Neuronal stem cell (in vitro differentiated cells): ENCODE data around the gene EPHA6.

ENCODE experiments used
- DNase-seq: peaks from one replicate; pipeline ENCODE4 v3.0.0-alpha.2; 2013; ENCODE audit warnings: low spot score
- H2AFZ ChIP-seq: one replicate; pipeline ENCODE4 v1.6.1; 2013; ENCODE audit warnings: mild to moderate bottlenecking, low read length, inconsistent platforms
- H2AK5ac ChIP-seq: 2 replicates; pipeline ENCODE4 v1.6.1; 2013; ENCODE audit warnings: low read depth, mild to moderate bottlenecking, inconsistent platforms, low read length, moderate library complexity, mixed read lengths
- H2BK120ac ChIP-seq: 2 replicates; pipeline ENCODE4 v1.6.1; 2013; ENCODE audit warnings: low read depth, mild to moderate bottlenecking, inconsistent platforms, low read length, moderate library complexity, mixed read lengths
- H2BK12ac ChIP-seq: one replicate; pipeline ENCODE4 v1.6.1; 2013; ENCODE audit warnings: low read length, inconsistent platforms
- H2BK15ac ChIP-seq: 2 replicates; pipeline ENCODE4 v1.6.1; 2013; ENCODE audit warnings: mild to moderate bottlenecking, low read length, inconsistent platforms, mixed read lengths
- H2BK5ac ChIP-seq: one replicate; pipeline ENCODE4 v1.6.1; 2013; ENCODE audit warnings: inconsistent platforms, mild to moderate bottlenecking, low read length, moderate library complexity
- H3K14ac ChIP-seq: one replicate; pipeline ENCODE4 v1.6.1; 2013; ENCODE audit warnings: low read length, inconsistent platforms
- H3K18ac ChIP-seq: 2 replicates; pipeline ENCODE4 v1.6.1; 2013; ENCODE audit warnings: low read length, inconsistent platforms
- H3K23ac ChIP-seq: 2 replicates; pipeline ENCODE4 v1.6.1; 2013; ENCODE audit warnings: low read depth, mild to moderate bottlenecking, mixed read lengths, low read length, inconsistent platforms; ENCODE audit not compliant: poor library complexity
- H3K27ac ChIP-seq: replicated peaks from 3 replicates; pipeline ENCODE4 v1.5.1; 2013; ENCODE audit warnings: low read length, inconsistent platforms
- H3K27me3 ChIP-seq, 3 experiments: 2 replicates each; pipeline ENCODE4 v1.6.1; 2013; ENCODE audit warnings: low read length in 3 of 3, mild to moderate bottlenecking in 2 of 3, inconsistent platforms in 1 of 3, low read depth in 1 of 3, mixed read lengths in 1 of 3, moderate library complexity in 1 of 3; ENCODE audit not compliant: control insufficient read depth in 3 of 3, insufficient read depth in 3 of 3
- H3K36me3 ChIP-seq, 2 donors: replicated peaks in 1 of 2; 2 replicates each; pipeline ENCODE4 v1.6.1; 2013; ENCODE audit warnings: low read length in 2 of 2; ENCODE audit not compliant: control insufficient read depth in 2 of 2, insufficient read depth in 2 of 2
- H3K4ac ChIP-seq: 2 replicates; pipeline ENCODE4 v1.6.1; 2013; ENCODE audit warnings: inconsistent platforms, mild to moderate bottlenecking, low read length, moderate library complexity
- H3K4me1 ChIP-seq, 2 donors: 1 replicate in 1 of 2; 2 replicates in 1 of 2; pipeline ENCODE4 v1.6.1; 2013; ENCODE audit warnings: low read length in 2 of 2, low read depth in 1 of 2; ENCODE audit not compliant: control insufficient read depth in 2 of 2, insufficient read depth in 1 of 2
- H3K4me2 ChIP-seq: one replicate; pipeline ENCODE4 v1.6.1; 2013; ENCODE audit warnings: mild to moderate bottlenecking, low read length, inconsistent platforms; ENCODE audit not compliant: insufficient read depth, poor library complexity, severe bottlenecking
- H3K4me3 ChIP-seq, 2 donors: 2 replicates each; pipeline ENCODE4 v1.5.1; 2013; ENCODE audit warnings: low read length in 2 of 2, mild to moderate bottlenecking in 2 of 2, inconsistent platforms in 1 of 2, moderate library complexity in 1 of 2
- H3K79me1 ChIP-seq: one replicate; pipeline ENCODE4 v1.6.1; 2013; ENCODE audit warnings: low read depth, mild to moderate bottlenecking, inconsistent platforms, low read length, moderate library complexity
- H3K9ac ChIP-seq: one replicate; pipeline ENCODE4 v1.6.1; 2013; ENCODE audit warnings: mild to moderate bottlenecking, low read depth, low read length, inconsistent platforms; ENCODE audit not compliant: poor library complexity
- H3K9me3 ChIP-seq, 2 donors: replicated peaks in 1 of 2; 2 replicates each; pipeline versions ENCODE3 to v1.6.1; 2013; ENCODE audit warnings: low read length in 2 of 2, mild to moderate bottlenecking in 2 of 2, inconsistent platforms in 1 of 2, low read depth in 1 of 2, mixed read lengths in 1 of 2, moderate library complexity in 1 of 2; ENCODE audit not compliant: control insufficient read depth in 2 of 2, insufficient read depth in 1 of 2
- H4K8ac ChIP-seq: one replicate; pipeline ENCODE4 v1.6.1; 2013; ENCODE audit warnings: low read depth, mild to moderate bottlenecking, inconsistent platforms, low read length, moderate library complexity
- H4K91ac ChIP-seq: one replicate; pipeline ENCODE4 v1.6.1; 2013; ENCODE audit warnings: low read length, low read depth, mild to moderate bottlenecking, inconsistent platforms; ENCODE audit not compliant: poor library complexity
- WGBS, 2 donors: extraction: QIAGEN DNeasy Blood & Tissue Kit; methylation state at CpG; one replicate each; pipeline ENCODE4 v1.1.7; 2013; ENCODE audit warnings: missing lambda C conversion rate in 2 of 2, mixed read lengths in 1 of 2; ENCODE audit not compliant: insufficient read length in 2 of 2, insufficient replicate concordance in 1 of 2; ENCODE audit errors: extremely low coverage in 2 of 2; 5-methylcytosine and 5-hydroxymethylcytosine counted together

The EPHA6 gene

GRCh38 chr3:97197083-97197482 lies 382.7 kb downstream of the EPHA6 start:
- no peaks in the 10 kb centered on the region for H3K4me1 ChIP-seq
- H4K91ac ChIP-seq, result no peak overlapping the region
- H3K36me3 ChIP-seq, result no peaks in the 10 kb centered on the region
- H3K23ac ChIP-seq, result no peak overlapping the region
- H2BK12ac ChIP-seq, result no peak overlapping the region
- H3K9ac ChIP-seq, result no peak overlapping the region
- H2AK5ac ChIP-seq, result no peak overlapping the region
- H3K14ac ChIP-seq, result no peak overlapping the region
- H3K4me3 ChIP-seq, result peak overlapping the region in 1 of 2 donors; percentile 20
- no CpG with 5 or more reads among the region's 4 CpGs for WGBS, 2 donors
- H2AFZ ChIP-seq, result no peak overlapping the region
- no peak for DNase-seq
- no peak overlapping the region for H3K18ac ChIP-seq
- H3K27me3 ChIP-seq, result no peaks in the 10 kb centered on the region
- no peak overlapping the region for H2BK120ac ChIP-seq
- no peak overlapping the region for H4K8ac ChIP-seq
- no peak overlapping the region for H2BK5ac ChIP-seq
- H2BK15ac ChIP-seq, result no peak overlapping the region
- H3K4me2 ChIP-seq, result no peak overlapping the region
- no peaks in the 10 kb centered on the region for H3K79me1 ChIP-seq
- no peak overlapping the region for H3K27ac ChIP-seq
- H3K4ac ChIP-seq, result no peak overlapping the region
- no peaks in the 10 kb centered on the region for H3K9me3 ChIP-seq

- Histone ChIP-seq H2AK5ac (no peak overlapping the region), H3K79me1 (no peaks in the 10 kb centered on the region)
Measured at GRCh38 chr3:97197830-97198229, 383.4 kb downstream of the EPHA6 start.

GRCh38 chr3:97200387-97200786 lies 386.0 kb downstream of the EPHA6 start:
- H2AFZ ChIP-seq, result no peak overlapping the region
- H3K79me1 ChIP-seq, result no peaks in the 10 kb centered on the region
- WGBS, 2 donors, result no CpG with 5 or more reads among the region's 3 CpGs
- H3K14ac ChIP-seq, result no peak overlapping the region
- H2BK15ac ChIP-seq, result no peak overlapping the region
- no peaks in the 10 kb centered on the region for H3K9me3 ChIP-seq
- no peak overlapping the region for H3K4me2 ChIP-seq
- no peak overlapping the region for H3K18ac ChIP-seq
- no peak overlapping the region for H3K23ac ChIP-seq
- H4K8ac ChIP-seq, result no peak overlapping the region
- no peak overlapping the region for H3K27ac ChIP-seq
- no peak overlapping the region for H2BK120ac ChIP-seq
- H3K36me3 ChIP-seq, result no peaks in the 10 kb centered on the region
- no peak overlapping the region for H3K4me3 ChIP-seq
- no peak overlapping the region for H3K9ac ChIP-seq
- no peak overlapping the region for H3K4ac ChIP-seq
- no peaks in the 10 kb centered on the region for H3K27me3 ChIP-seq
- no peak for DNase-seq
- no peak overlapping the region for H2BK12ac ChIP-seq
- H2AK5ac ChIP-seq, result no peak overlapping the region
- H2BK5ac ChIP-seq, result no peak overlapping the region
- H3K4me1 ChIP-seq, result no peaks in the 10 kb centered on the region
- H4K91ac ChIP-seq, result no peak overlapping the region

More at GRCh38 chr3:97197830-97198229, 383.4 kb downstream of the EPHA6 start:
- H3K14ac ChIP-seq, result no peak overlapping the region
- H3K36me3 ChIP-seq, result no peaks in the 10 kb centered on the region
- no peak overlapping the region for H3K4me3 ChIP-seq
- DNase-seq, result no peak
- no CpG with 5 or more reads among the region's 1 CpG for whole genome bisulfite sequencing, 2 donors
- no peak overlapping the region for H3K27ac ChIP-seq
- no peak overlapping the region for H2BK120ac ChIP-seq
- H3K9me3 ChIP-seq, result no peaks in the 10 kb centered on the region
- no peak overlapping the region for H2BK15ac ChIP-seq
- H3K4ac ChIP-seq, result no peak overlapping the region
- no peaks in the 10 kb centered on the region for H3K4me1 ChIP-seq
- H4K91ac ChIP-seq, result no peak overlapping the region
- no peak overlapping the region for H2BK5ac ChIP-seq
- no peaks in the 10 kb centered on the region for H3K27me3 ChIP-seq
- H3K18ac ChIP-seq, result no peak overlapping the region
- H3K23ac ChIP-seq, result no peak overlapping the region
- no peak overlapping the region for H3K4me2 ChIP-seq
- no peak overlapping the region for H2BK12ac ChIP-seq
- H3K9ac ChIP-seq, result no peak overlapping the region
- no peak overlapping the region for H2AFZ ChIP-seq
- H4K8ac ChIP-seq, result no peak overlapping the region

- no peak overlapping the region for H4K91ac ChIP-seq
- no peak overlapping the region for H3K23ac ChIP-seq
- no peak for DNase-seq
- no peak overlapping the region for H2BK5ac ChIP-seq
- no peak overlapping the region for H2BK120ac ChIP-seq
- no peak overlapping the region for H2BK12ac ChIP-seq
- H3K14ac ChIP-seq, result no peak overlapping the region
- H2AK5ac ChIP-seq, result no peak overlapping the region
- WGBS, 2 donors, result no CpG with 5 or more reads among the region's 2 CpGs
- H3K18ac ChIP-seq, result no peak overlapping the region
- no peaks in the 10 kb centered on the region for H3K9me3 ChIP-seq
- H2BK15ac ChIP-seq, result no peak overlapping the region
- H3K4me3 ChIP-seq, result no peak overlapping the region
- no peak overlapping the region for H3K4me2 ChIP-seq
- H3K36me3 ChIP-seq, result no peaks in the 10 kb centered on the region
- no peak overlapping the region for H3K27ac ChIP-seq
- no peak overlapping the region for H3K4ac ChIP-seq
- no peak overlapping the region for H2AFZ ChIP-seq
- H3K79me1 ChIP-seq, result no peaks in the 10 kb centered on the region
- H4K8ac ChIP-seq, result no peak overlapping the region
- H3K9ac ChIP-seq, result no peak overlapping the region
- H3K27me3 ChIP-seq, result no peaks in the 10 kb centered on the region
- no peaks in the 10 kb centered on the region for H3K4me1 ChIP-seq
Measured at GRCh38 chr3:97201814-97202213, 387.4 kb downstream of the EPHA6 start.
